Transverse colon (tissue), 4 donors: ENCODE data around the gene CASQ1. TPM values are rescaled to one million over a fixed set of nuclear protein-coding genes. Genes with fewer than 3 reads are reported as not detected.

Experiments
- DNase-seq: peaks from one replicate; pipeline ENCODE4 v3.0.0-alpha.2; 2019
- H3K27ac ChIP-seq, 4 donors: fragments of 200-600 bp; sonication (generic); 2 replicates each; pipeline ENCODE4 v1.5.1; 2016 to 2018; ENCODE audit warnings: inconsistent platforms in 4 of 4
- H3K27me3 ChIP-seq: fragments of 200-600 bp; sonication (generic); 2 replicates; pipeline ENCODE4 v1.5.1; 2017; ENCODE audit warnings: inconsistent platforms
- H3K36me3 ChIP-seq, 4 donors: fragments of 200-600 bp; sonication (generic); 2 replicates each; pipeline ENCODE4 v1.5.1; 2017 to 2019; ENCODE audit warnings: inconsistent platforms in 4 of 4
- H3K4me1 ChIP-seq, 4 donors: fragments of 200-600 bp; sonication (generic); 2 replicates each; pipeline ENCODE4 v1.5.1; 2017 to 2020; ENCODE audit warnings: inconsistent platforms in 4 of 4
- H3K4me3 ChIP-seq, 4 donors: fragments of 200-600 bp; sonication (generic); 1 replicate in 1 of 4; 2 replicates in 3 of 4; pipeline versions ENCODE4 v1.5.1 to v1.6.1; 2017 to 2019; ENCODE audit warnings: inconsistent platforms in 4 of 4
- H3K9me3 ChIP-seq, 2 donors: fragments of 200-600 bp; sonication (generic); 2 replicates each; pipeline ENCODE4 v1.5.1; 2017 to 2019; ENCODE audit warnings: inconsistent platforms in 2 of 2
- CTCF ChIP-seq, 5 experiments: fragments of 200-600 bp in 3 of 5; fragments of 450-650 bp in 2 of 5; sonication (generic) in 3 of 5; IDR thresholded peaks; 1 replicate in 2 of 5; 2 replicates in 3 of 5; pipeline ENCODE4 v1.5.1; 2016 to 2017; ENCODE audit warnings: antibody characterized with exemption in 5 of 5, inconsistent platforms in 3 of 5, mild to moderate bottlenecking in 2 of 5, moderate library complexity in 1 of 5
- EP300 ChIP-seq: sonication (generic); formaldehyde crosslinking; IDR thresholded peaks from one replicate; pipeline ENCODE4 v1.6.1; 2017; ENCODE audit warnings: antibody characterized with exemption, low read depth
- POLR2A ChIP-seq: fragments of 450-650 bp; IDR thresholded peaks from one replicate; pipeline ENCODE4 v1.6.1; 2016; ENCODE audit warnings: antibody characterized with exemption, mild to moderate bottlenecking, moderate library complexity
- POLR2AphosphoS5 ChIP-seq, 3 donors: sonication (generic); formaldehyde crosslinking; IDR thresholded peaks; one replicate each; pipeline ENCODE4 v1.6.1; 2016; ENCODE audit warnings: antibody characterized with exemption in 3 of 3
- WGBS, 2 donors: methylation state at CpG; one replicate each; pipeline ENCODE4 v1.1.5; 2018; ENCODE audit warnings: low coverage in 1 of 2; 5-methylcytosine and 5-hydroxymethylcytosine counted together
- in situ Hi-C, 4 donors: fragments of 200-750 bp; cut with MboI; loops; one replicate each; pipeline versions ENCODE4 v1.15.0 to v1.15.1; 2017; ENCODE audit warnings: low sequenced_read_pairs in 3 of 4, low pct_ligation_motif_present in 1 of 4, low pct_unique_long_range_greater_than_20kb in 1 of 4
- intact Hi-C: fragments of 100-400 bp; cut with DNase I; formaldehyde crosslinking; loops from one replicate; pipeline ENCODE4 v1.15.1; 2023; ENCODE audit warnings: low total_unique reads
- total RNA-seq, 4 donors: library from RNA; depleted of rRNA; stranded (reverse); fragments of >200 nt; gene quantifications; one replicate each; pipeline ENCODE4 v1.1.0, GENCODE V29; 2016

Gene CASQ1
- total RNA-seq, 4 donors from 2014 or later, result 0.55 to 0.95 TPM; not detected in 2

GRCh38 chr1:160177231-160177630 lies 13.1 kb upstream of the CASQ1 start:
- TF ChIP-seq POLR2A (no peak), EP300 (no peak)
- DNase-seq, result no peak
- Histone ChIP-seq H3K27me3 (no peaks in the 10 kb centered on the region), H3K36me3 (no peaks in the 10 kb centered on the region), H3K9me3 (no peaks in the 10 kb centered on the region), H3K4me1 (no peaks in the 10 kb centered on the region), H3K4me3 (no peak overlapping the region), H3K27ac (no peak overlapping the region)
- in situ Hi-C loops (loop anchor here in 1 of 4 donors (25.0 kb wide), 1 partner anchor 110 kb away; the partner anchor contains the start of gene PEX19), intact Hi-C loops (no loop called here)
- WGBS, 2 donors, result 94 to 96% methylated on average over 2 of the region's 2 CpGs

DNA sequence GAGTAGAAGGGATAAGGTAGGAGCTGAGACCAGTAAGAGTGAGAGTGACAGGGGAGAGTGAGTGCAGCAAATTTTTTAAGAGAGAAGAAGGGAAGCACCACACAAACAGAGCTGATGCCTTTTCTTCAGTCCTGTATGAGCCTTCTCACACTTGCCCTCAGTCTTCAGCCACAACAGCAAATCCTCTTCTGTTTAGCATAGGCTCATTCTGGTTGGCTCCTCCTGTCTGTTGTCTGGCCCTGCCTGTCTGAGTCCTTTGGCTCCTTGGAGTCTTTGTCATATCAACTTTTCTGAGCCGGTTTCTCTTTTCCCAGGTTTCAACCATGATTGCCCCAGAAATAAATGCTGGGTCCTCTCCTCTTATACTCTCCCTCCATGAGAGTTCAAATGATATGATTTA lies 12.7 kb upstream of the CASQ1 start:
- WGBS, 2 donors, result 81 to 83% methylated on average over 1 of the region's 1 CpG
- H3K4me1 ChIP-seq, result no peaks in the 10 kb centered on the region
- in situ Hi-C loops, result loop anchor here in 1 of 4 donors (25.0 kb wide), 1 partner anchor 110 kb away; the partner anchor contains the start of gene PEX19
- no peaks in the 10 kb centered on the region for H3K36me3 ChIP-seq
- no peak overlapping the region for H3K27ac ChIP-seq
- intact Hi-C loops, result no loop called here
- no peaks in the 10 kb centered on the region for H3K9me3 ChIP-seq
- no peak for DNase-seq
- H3K27me3 ChIP-seq, result no peaks in the 10 kb centered on the region
- no peak for TF ChIP-seq POLR2AphosphoS5 (IDR thresholded peaks at IDR 0.05)
- no peak for TF ChIP-seq CTCF (IDR thresholded peaks at IDR 0.05)
- no peak for TF ChIP-seq POLR2A
- no peak for TF ChIP-seq EP300
- no peak overlapping the region for H3K4me3 ChIP-seq

GRCh38 chr1:160178731-160179130 lies 11.6 kb upstream of the CASQ1 start:
- no peak overlapping the region for H3K27ac ChIP-seq
- 72 to 91% methylated on average over 2 of the region's 2 CpGs for WGBS, 2 donors
- no peaks in the 10 kb centered on the region for H3K4me1 ChIP-seq
- H3K9me3 ChIP-seq, result no peaks in the 10 kb centered on the region
- TF ChIP-seq CTCF (IDR thresholded peaks at IDR 0.05) (no peak), POLR2AphosphoS5 (IDR thresholded peaks at IDR 0.05) (no peak), POLR2A (no peak), EP300 (no peak)
- in situ Hi-C loops (loop anchor here in 1 of 4 donors (25.0 kb wide), 1 partner anchor 109 kb away; the partner anchor contains the start of gene PEX19), intact Hi-C loops (no loop called here)
- no peak overlapping the region for H3K4me3 ChIP-seq
- no peaks in the 10 kb centered on the region for H3K36me3 ChIP-seq
- DNase-seq, result no peak
- no peaks in the 10 kb centered on the region for H3K27me3 ChIP-seq

DNA sequence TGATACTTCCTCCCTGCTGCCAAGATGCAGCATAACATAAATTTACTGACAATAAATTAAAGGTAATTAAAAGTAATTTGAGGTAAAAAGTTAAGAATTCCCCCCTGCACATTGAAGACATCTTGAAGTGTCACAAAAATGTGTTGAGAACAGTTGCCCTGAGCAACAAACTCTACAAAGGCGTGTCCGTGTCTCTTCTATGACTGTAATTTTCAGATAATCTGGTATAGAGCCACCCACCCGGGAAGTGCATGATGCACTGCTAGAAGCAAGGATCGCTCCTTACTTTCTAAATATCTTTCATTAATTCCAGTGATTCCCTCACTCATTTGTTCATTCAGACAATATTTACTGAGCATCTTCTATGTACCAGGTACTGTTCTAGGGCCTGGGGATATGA lies 11.0 kb upstream of the CASQ1 start:
- in situ Hi-C loops (loop anchor here in 1 of 4 donors (25.0 kb wide), 1 partner anchor 108 kb away; the partner anchor contains the start of gene PEX19), intact Hi-C loops (no loop called here)
- H3K27me3 ChIP-seq, result no peaks in the 10 kb centered on the region
- WGBS, 2 donors, result 65 to 68% methylated on average over 4 of the region's 4 CpGs
- H3K4me3 ChIP-seq, result no peak overlapping the region
- no peak overlapping the region for H3K27ac ChIP-seq
- no peak for DNase-seq
- no peaks in the 10 kb centered on the region for H3K9me3 ChIP-seq
- TF ChIP-seq EP300, result no peak
- no peaks in the 10 kb centered on the region for H3K4me1 ChIP-seq
- H3K36me3 ChIP-seq, result no peaks in the 10 kb centered on the region

- no peaks in the 10 kb centered on the region for H3K9me3 ChIP-seq
- no peak overlapping the region for H3K27ac ChIP-seq
- H3K4me1 ChIP-seq, result peaks cover 0 to 9% (median 5%) of the 10 kb centered on the region in 4 donors
- intact Hi-C loops, result no loop called here
- H3K36me3 ChIP-seq, result no peaks in the 10 kb centered on the region
- no peak overlapping the region for H3K4me3 ChIP-seq
- no peaks in the 10 kb centered on the region for H3K27me3 ChIP-seq
- TF ChIP-seq CTCF (IDR thresholded peaks at IDR 0.05), result no peak
- TF ChIP-seq EP300, result no peak
- no peak for TF ChIP-seq POLR2A
- no peak for TF ChIP-seq POLR2AphosphoS5 (IDR thresholded peaks at IDR 0.05)
- in situ Hi-C loops, result loop anchor here in 1 of 4 donors (25.0 kb wide), 1 partner anchor 101 kb away; the partner anchor contains the start of gene PEX19
- no peak for DNase-seq
- WGBS, 2 donors, result 87 to 94% methylated on average over 5 to 7 of the region's 7 CpGs
These were observed 4.1 kb upstream of the CASQ1 start for GRCh38 chr1:160186246-160186645.
